Measurements from ENCODE around the gene LRRTM4.

- no peak for TF ChIP-seq EZH2 (IDR thresholded peaks at IDR 0.05; ENCODE audit: insufficient read depth, poor library complexity, severe bottlenecking)
- TF ChIP-seq EZH2phosphoT487 (IDR thresholded peaks at IDR 0.05; ENCODE audit: insufficient read depth, low read depth), result no peak
These were observed 400.7 kb downstream of the LRRTM4 start for GRCh38 chr2:77121518-77121917.

All from GM23248 (cell line).